ENCODE data around the gene SKOR1. TPM values are rescaled to one million over a fixed set of nuclear protein-coding genes. Genes with fewer than 3 reads are reported as not detected.

Gene SKOR1
- total and polyA plus RNA-seq, 12 donors: 0.07 to 0.40 (median 0.15) TPM

GRCh38 chr15:67788986-67789385 lies 36.3 kb upstream of the SKOR1 start:
- Histone ChIP-seq H3K4me3 (no peak overlapping the region), H3K4me1 (no peaks in the 10 kb centered on the region), H3K27ac (no peak overlapping the region), H3K36me3 (peaks cover 0 to 8% (median 0%) of the 10 kb centered on the region in 9 donors), H3K27me3 (no peaks in the 10 kb centered on the region), H3K9me3 (peaks cover 0 to 2% (median 0%) of the 10 kb centered on the region in 11 donors)
- ATAC-seq (no peak), DNase-seq (no peak)
- TF ChIP-seq, protein P1, sequence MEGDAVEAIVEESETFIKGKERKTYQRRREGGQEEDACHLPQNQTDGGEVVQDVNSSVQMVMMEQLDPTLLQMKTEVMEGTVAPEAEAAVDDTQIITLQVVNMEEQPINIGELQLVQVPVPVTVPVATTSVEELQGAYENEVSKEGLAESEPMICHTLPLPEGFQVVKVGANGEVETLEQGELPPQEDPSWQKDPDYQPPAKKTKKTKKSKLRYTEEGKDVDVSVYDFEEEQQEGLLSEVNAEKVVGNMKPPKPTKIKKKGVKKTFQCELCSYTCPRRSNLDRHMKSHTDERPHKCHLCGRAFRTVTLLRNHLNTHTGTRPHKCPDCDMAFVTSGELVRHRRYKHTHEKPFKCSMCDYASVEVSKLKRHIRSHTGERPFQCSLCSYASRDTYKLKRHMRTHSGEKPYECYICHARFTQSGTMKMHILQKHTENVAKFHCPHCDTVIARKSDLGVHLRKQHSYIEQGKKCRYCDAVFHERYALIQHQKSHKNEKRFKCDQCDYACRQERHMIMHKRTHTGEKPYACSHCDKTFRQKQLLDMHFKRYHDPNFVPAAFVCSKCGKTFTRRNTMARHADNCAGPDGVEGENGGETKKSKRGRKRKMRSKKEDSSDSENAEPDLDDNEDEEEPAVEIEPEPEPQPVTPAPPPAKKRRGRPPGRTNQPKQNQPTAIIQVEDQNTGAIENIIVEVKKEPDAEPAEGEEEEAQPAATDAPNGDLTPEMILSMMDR (IDR thresholded peaks at IDR 0.05): no peak
- intact Hi-C loops (cut with DNase I): no loop called here

DNA sequence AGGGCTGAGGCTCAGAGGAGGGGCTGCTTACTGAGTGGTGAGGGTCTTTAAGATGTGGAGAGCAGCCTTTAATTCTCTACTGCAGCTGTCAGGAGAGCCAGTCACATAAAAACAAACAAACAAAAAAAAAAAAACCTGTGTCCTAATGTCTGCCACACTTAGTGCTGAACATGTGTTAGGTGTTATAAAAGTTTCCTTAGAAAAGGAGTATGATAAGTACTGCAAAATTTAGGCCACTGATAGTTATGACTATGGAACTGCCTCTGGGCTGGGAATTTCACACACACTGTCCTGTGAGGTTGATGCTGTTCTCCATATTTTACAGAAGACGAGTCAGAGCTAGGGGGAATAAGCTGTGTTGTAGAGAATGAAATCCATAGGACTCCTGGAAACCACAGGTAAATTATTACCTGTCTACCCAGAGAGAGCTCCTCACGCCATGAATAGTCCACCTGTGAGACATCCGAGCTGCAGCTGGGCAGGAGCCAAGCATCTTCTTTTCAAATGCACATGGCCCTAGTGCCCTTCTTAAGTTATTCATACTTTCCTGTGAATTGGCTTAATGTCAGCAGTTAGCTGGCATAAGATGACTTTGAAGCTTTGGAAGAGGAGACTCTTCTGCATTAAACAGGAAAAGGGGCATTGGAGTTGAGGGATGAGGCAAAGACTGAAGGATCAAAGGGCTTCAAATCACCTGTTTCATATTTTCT lies 34.5 kb upstream of the SKOR1 start:
- no peaks in the 10 kb centered on the region for H3K36me3 ChIP-seq
- 98% methylated on average over 3 of the region's 3 CpGs for WGBS, 2 donors
- H3K27ac ChIP-seq: no peak overlapping the region
- DNase-seq: no peak
- no peak overlapping the region for H3K4me3 ChIP-seq
- no peaks in the 10 kb centered on the region for H3K4me1 ChIP-seq
- ATAC-seq: no peak
- no peaks in the 10 kb centered on the region for H3K27me3 ChIP-seq
- intact Hi-C loops (cut with DNase I): no loop called here
- H3K9me3 ChIP-seq: peaks cover 0 to 19% (median 4%) of the 10 kb centered on the region in 11 donors
- TF ChIP-seq, protein P1 (IDR thresholded peaks at IDR 0.05): no peak

- H3K27ac ChIP-seq: no peak overlapping the region
- peaks cover 0 to 19% (median 4%) of the 10 kb centered on the region in 11 donors for H3K9me3 ChIP-seq
- H3K4me3 ChIP-seq: no peak overlapping the region
- 90 to 94% methylated on average over 8 of the region's 8 CpGs for WGBS, 2 donors
- ATAC-seq: no peak
- H3K27me3 ChIP-seq: no peaks in the 10 kb centered on the region
- TF ChIP-seq, protein P1 (IDR thresholded peaks at IDR 0.05): no peak
- no peaks in the 10 kb centered on the region for H3K36me3 ChIP-seq
- H3K4me1 ChIP-seq: peaks cover 0 to 15% (median 6%) of the 10 kb centered on the region in 9 donors
- DNase-seq: no peak
- intact Hi-C loops (cut with DNase I): no loop called here
These were observed 32.9 kb upstream of the SKOR1 start for GRCh38 chr15:67792250-67792942.

GRCh38 chr15:67794832-67795574 lies 30.3 kb upstream of the SKOR1 start:
- no peak overlapping the region for H3K4me3 ChIP-seq
- H3K27ac ChIP-seq: no peak overlapping the region
- H3K4me1 ChIP-seq: peaks cover 0 to 16% (median 9%) of the 10 kb centered on the region in 9 donors
- 71 to 79% methylated on average over 4 of the region's 4 CpGs for WGBS, 2 donors
- H3K36me3 ChIP-seq: peaks cover 0 to 9% (median 0%) of the 10 kb centered on the region in 9 donors
- H3K27me3 ChIP-seq: no peaks in the 10 kb centered on the region
- TF ChIP-seq, protein P1 (IDR thresholded peaks at IDR 0.05): no peak
- intact Hi-C loops (cut with DNase I): no loop called here
- DNase-seq: no peak
- H3K9me3 ChIP-seq: peaks cover 0 to 19% (median 4%) of the 10 kb centered on the region in 11 donors
- ATAC-seq: no peak

All from heart right ventricle (tissue), 16 donors.